HEK293 (cell line): ENCODE measurements around the gene ZNF438.

Source experiments
- CTCF ChIA-PET: fragments of 350-600 bp; formaldehyde crosslinking; extraction: SDS; loops from one replicate; lab custom pipeline; 2021; ENCODE audit warnings: antibody characterized with exemption; lab: Yijun Ruan, JAX
- POLR2A ChIA-PET: fragments of 300-600 bp; formaldehyde crosslinking; extraction: SDS; loops from one replicate; lab custom pipeline; 2020; ENCODE audit warnings: antibody characterized with exemption, inconsistent platforms; lab: Yijun Ruan, JAX
- H3K27ac ChIP-seq: fragments of 200-500 bp; sonication (Bioruptor generic); 2 replicates; pipeline ENCODE4 v1.5.1; 2014; ENCODE audit warnings: low read depth, low read length, control low read depth, inconsistent platforms; ENCODE audit errors: extremely low read depth
- H3K36me3 ChIP-seq, 2 experiments: fragments of 200-500 bp in 1 of 2; sonication (Bioruptor generic) in 1 of 2; 1 replicate in 1 of 2; 2 replicates in 1 of 2; pipeline ENCODE4 v1.5.1; 2014 to 2017; ENCODE audit warnings: inconsistent platforms in 2 of 2, low read length in 2 of 2; ENCODE audit not compliant: control insufficient read depth in 2 of 2, insufficient read depth in 1 of 2
- H3K4me1 ChIP-seq: fragments of 200-500 bp; sonication (Bioruptor generic); 2 replicates; pipeline ENCODE4 v1.5.1; 2014; ENCODE audit warnings: mild to moderate bottlenecking, low read length, inconsistent platforms; ENCODE audit not compliant: control insufficient read depth, insufficient read depth
- H3K4me3 ChIP-seq: 2 replicates; pipeline ENCODE4 v1.5.1; 2011; ENCODE audit warnings: low read depth, mild to moderate bottlenecking, control low read depth, low read length, moderate library complexity
- H3K9me3 ChIP-seq: fragments of 200-500 bp; sonication (Bioruptor generic); 2 replicates; pipeline ENCODE4 v1.5.1; 2014; ENCODE audit warnings: low read depth, low read length, inconsistent platforms; ENCODE audit not compliant: control insufficient read depth, insufficient read depth
- AEBP2 ChIP-seq: fragments of 450-650 bp; formaldehyde crosslinking; IDR thresholded peaks from 2 replicates; pipeline ENCODE4 v1.5.1; 2016; ENCODE audit warnings: missing biosample characterization, missing genetic modification characterization, borderline replicate concordance
- BCL11A ChIP-seq: fragments of 450-650 bp; formaldehyde crosslinking; IDR thresholded peaks from 2 replicates; pipeline ENCODE4 v1.5.1; 2016; ENCODE audit warnings: low read depth, missing biosample characterization, missing genetic modification characterization
- EGR2 ChIP-seq: fragments of 450-650 bp; formaldehyde crosslinking; IDR thresholded peaks from 2 replicates; pipeline ENCODE4 v1.5.1; 2016; ENCODE audit warnings: low read depth, missing biosample characterization, missing genetic modification characterization
- KLF1 ChIP-seq: fragments of 450-650 bp; formaldehyde crosslinking; IDR thresholded peaks from 2 replicates; pipeline ENCODE4 v1.5.1; 2016; ENCODE audit warnings: missing biosample characterization, missing genetic modification characterization
- KLF10 ChIP-seq: fragments of 450-650 bp; IDR thresholded peaks from 2 replicates; pipeline ENCODE4 v1.5.1; 2018; ENCODE audit warnings: missing biosample characterization, mild to moderate bottlenecking, missing genetic modification characterization
- KLF8 ChIP-seq: fragments of 450-650 bp; formaldehyde crosslinking; IDR thresholded peaks from 2 replicates; pipeline ENCODE4 v1.5.1; 2016; ENCODE audit warnings: missing biosample characterization, missing genetic modification characterization
- KLF9 ChIP-seq: fragments of 450-650 bp; formaldehyde crosslinking; IDR thresholded peaks from 2 replicates; pipeline ENCODE4 v1.5.1; 2016; ENCODE audit warnings: missing biosample characterization, missing genetic modification characterization, low read depth
- PRDM10 ChIP-seq: fragments of 450-650 bp; formaldehyde crosslinking; IDR thresholded peaks from 2 replicates; pipeline ENCODE4 v1.5.1; 2016; ENCODE audit warnings: missing biosample characterization, missing genetic modification characterization
- SP2 ChIP-seq: fragments of 450-650 bp; formaldehyde crosslinking; IDR thresholded peaks from 2 replicates; pipeline ENCODE4 v1.5.1; 2016; ENCODE audit warnings: missing biosample characterization, missing genetic modification characterization
- ZNF121 ChIP-seq: fragments of 450-650 bp; formaldehyde crosslinking; IDR thresholded peaks from 2 replicates; pipeline ENCODE4 v1.5.1; 2016; ENCODE audit warnings: missing biosample characterization, missing genetic modification characterization
- ZNF133 ChIP-seq: fragments of 450-650 bp; formaldehyde crosslinking; IDR thresholded peaks from 2 replicates; pipeline ENCODE4 v1.5.1; 2016; ENCODE audit warnings: missing biosample characterization, missing genetic modification characterization
- ZNF2 ChIP-seq: fragments of 450-650 bp; formaldehyde crosslinking; IDR thresholded peaks from 2 replicates; pipeline ENCODE4 v1.5.1; 2016; ENCODE audit warnings: missing biosample characterization, missing genetic modification characterization
- ZNF354C ChIP-seq: fragments of 450-650 bp; formaldehyde crosslinking; IDR thresholded peaks from 2 replicates; pipeline ENCODE4 v1.5.1; 2016; ENCODE audit warnings: missing biosample characterization, missing genetic modification characterization, low read depth, borderline replicate concordance
- ZNF560 ChIP-seq: fragments of 450-650 bp; formaldehyde crosslinking; IDR thresholded peaks from 2 replicates; pipeline ENCODE4 v1.5.1; 2017; ENCODE audit warnings: missing biosample characterization, missing genetic modification characterization, borderline replicate concordance
- ZNF585B ChIP-seq: fragments of 450-650 bp; formaldehyde crosslinking; IDR thresholded peaks from 2 replicates; pipeline ENCODE4 v1.5.1; 2016; ENCODE audit warnings: missing biosample characterization, missing genetic modification characterization
- ZNF623 ChIP-seq: fragments of 450-650 bp; formaldehyde crosslinking; IDR thresholded peaks from 2 replicates; pipeline ENCODE4 v1.5.1; 2016; ENCODE audit warnings: missing biosample characterization, missing genetic modification characterization
- ZNF704 ChIP-seq: fragments of 450-650 bp; formaldehyde crosslinking; IDR thresholded peaks from 2 replicates; pipeline ENCODE4 v1.5.1; 2016; ENCODE audit warnings: missing biosample characterization, missing genetic modification characterization
- ZSCAN18 ChIP-seq: fragments of 450-650 bp; formaldehyde crosslinking; IDR thresholded peaks from 2 replicates; pipeline ENCODE4 v1.5.1; 2016; ENCODE audit warnings: missing biosample characterization, missing genetic modification characterization

Gene ZNF438

GRCh38 chr10:30832749-30833627, 198.7 kb downstream of the ZNF438 start:
- Histone ChIP-seq H3K36me3 (no peaks in the 10 kb centered on the region), H3K27ac (no peak overlapping the region), H3K9me3 (no peaks in the 10 kb centered on the region), H3K4me3 (no peak overlapping the region), H3K4me1 (no peaks in the 10 kb centered on the region)
- no peak for TF ChIP-seq SP2 (tag by site-specific recombination)
- TF ChIP-seq EGR2 (tag by site-specific recombination) = no peak
- TF ChIP-seq KLF9 = no peak
- no peak for TF ChIP-seq KLF8 (tag by site-specific recombination)
- no peak for TF ChIP-seq ZNF2 (tag by site-specific recombination)
- TF ChIP-seq ZNF133 (tag by site-specific recombination) = no peak
- no peak for TF ChIP-seq AEBP2 (tag by site-specific recombination)
- TF ChIP-seq KLF1 (tag by site-specific recombination) = no peak
- TF ChIP-seq ZNF121 = no peak
- no peak for TF ChIP-seq ZNF623 (tag by site-specific recombination)
- no peak for TF ChIP-seq ZNF704 (tag by site-specific recombination)
- no peak for TF ChIP-seq ZNF585B
- no peak for TF ChIP-seq ZNF560 (tag by site-specific recombination)
- no peak for TF ChIP-seq PRDM10
- no peak for TF ChIP-seq BCL11A (tag by site-specific recombination)
- TF ChIP-seq KLF10 (tag by site-specific recombination) = no peak
- no peak for TF ChIP-seq ZNF354C (tag by site-specific recombination)
- TF ChIP-seq ZSCAN18 (tag by site-specific recombination) = no peak
- ChIA-PET CTCF (interaction anchor here (0.6 kb wide), 1 partner anchor 34 kb away, joined by 3 read pairs; no protein-coding TSS in a partner anchor), POLR2A (interaction anchor here (0.6 kb wide), 1 partner anchor 928 kb away, joined by 5 read pairs; no protein-coding TSS in a partner anchor)
